ENCODE data around the gene PKP3.
A peak's percentile ranks its signal among the peaks of the same experiment; 100 is the strongest.

PKP3 gene

GRCh38 chr11:365831-366230 lies 28.2 kb upstream of the PKP3 start:
- no peak for TF ChIP-seq CTCF (IDR thresholded peaks at IDR 0.05; ENCODE audit: low read depth, low read length)
- DNase-seq (ENCODE audit: low read depth, low spot score): no peak
- H3K4me3 ChIP-seq (ENCODE audit: low read depth, low read length): no peak overlapping the region
- in situ Hi-C loops (cut with HindIII; ENCODE audit: low sequenced_read_pairs): no loop called here

- H3K4me3 ChIP-seq (ENCODE audit: low read depth, low read length): no peak overlapping the region
- TF ChIP-seq CTCF (IDR thresholded peaks at IDR 0.05; ENCODE audit: low read depth, low read length): no peak
- in situ Hi-C loops (cut with HindIII; ENCODE audit: low sequenced_read_pairs): no loop called here
- no peak for DNase-seq (ENCODE audit: low read depth, low spot score)
Measured at GRCh38 chr11:367956-368413, 26.0 kb upstream of the PKP3 start.

- H3K4me3 ChIP-seq (ENCODE audit: low read depth, low read length): peak overlapping the region; percentile 12
- in situ Hi-C loops (cut with HindIII; ENCODE audit: low sequenced_read_pairs): no loop called here
- DNase-seq (ENCODE audit: low read depth, low spot score): no peak
- no peak for TF ChIP-seq CTCF (IDR thresholded peaks at IDR 0.05; ENCODE audit: low read depth, low read length)
Measured at GRCh38 chr11:368414-369335, 25.3 kb upstream of the PKP3 start.

- H3K4me3 ChIP-seq (ENCODE audit: low read depth, low read length): peak within 1 kb of the TSS; percentile 43
- DNase-seq (ENCODE audit: low read depth, low spot score): no peak
- TF ChIP-seq CTCF (IDR thresholded peaks at IDR 0.05; ENCODE audit: low read depth, low read length): no peak
- in situ Hi-C loops (cut with HindIII; ENCODE audit: low sequenced_read_pairs): no loop called here
Measured at GRCh38 chr11:369336-370018, 24.5 kb upstream of the PKP3 start, which contains the start of gene B4GALNT4. B4GALNT4 (plus strand) TSS chr11:369499; CDS start chr11:369804, 305 bp downstream.

- in situ Hi-C loops (cut with HindIII; ENCODE audit: low sequenced_read_pairs): no loop called here
- peak overlapping the region; percentile 43 for H3K4me3 ChIP-seq (ENCODE audit: low read depth, low read length)
- no peak for TF ChIP-seq CTCF (IDR thresholded peaks at IDR 0.05; ENCODE audit: low read depth, low read length)
- DNase-seq (ENCODE audit: low read depth, low spot score): no peak
Measured at GRCh38 chr11:370070-370941, 23.7 kb upstream of the PKP3 start.

GRCh38 chr11:371051-371450 lies 23.0 kb upstream of the PKP3 start:
- no peak for DNase-seq (ENCODE audit: low read depth, low spot score)
- TF ChIP-seq CTCF (IDR thresholded peaks at IDR 0.05; ENCODE audit: low read depth, low read length): no peak
- in situ Hi-C loops (cut with HindIII; ENCODE audit: low sequenced_read_pairs): no loop called here
- H3K4me3 ChIP-seq (ENCODE audit: low read depth, low read length): no peak overlapping the region

Measured in astrocyte of the spinal cord (primary cell).